ENCODE measurements around the gene RPL32.

RPL32 gene

DNA sequence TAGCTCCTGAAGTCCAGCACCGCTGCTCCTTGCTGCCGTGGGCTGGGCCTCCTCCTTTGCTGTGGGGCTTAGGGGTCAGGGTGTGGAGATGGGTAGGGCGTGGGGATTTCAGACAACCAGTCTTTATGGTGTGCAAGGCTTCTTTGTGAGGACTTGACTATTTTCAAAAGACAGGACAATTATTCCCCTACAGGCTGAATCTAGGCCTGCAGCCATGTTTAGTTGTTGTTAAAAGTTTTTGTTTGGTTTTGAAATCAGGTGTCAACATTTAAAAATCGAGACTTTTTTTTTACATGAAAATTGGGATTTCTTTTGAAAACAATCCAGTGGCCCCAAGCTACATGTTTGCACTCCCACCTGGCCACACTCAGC lies 10.6 kb downstream of the RPL32 start:
- no peak for DNase-seq

GRCh38 chr3:12829886-12830784 lies 11.2 kb downstream of the RPL32 start:
- DNase-seq, result no peak

DNA sequence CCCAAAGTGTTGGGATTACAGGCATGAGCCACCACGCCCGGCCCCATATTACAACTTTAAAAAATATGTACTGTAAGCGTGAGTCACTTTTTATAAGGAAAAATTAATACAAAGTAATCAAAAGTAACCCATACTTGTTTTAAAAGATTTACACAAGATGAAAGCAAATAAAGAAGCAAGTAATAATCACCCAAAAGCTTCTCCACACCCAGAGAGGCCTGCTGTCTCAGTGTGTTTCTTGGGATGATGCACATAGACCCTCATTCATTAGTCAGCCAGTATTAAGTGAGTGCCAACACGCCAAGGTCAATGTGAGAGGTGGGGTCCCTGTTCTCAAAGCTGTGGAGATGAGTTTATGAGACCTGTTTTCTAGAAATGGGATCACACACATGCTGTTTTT lies 12.0 kb downstream of the RPL32 start:
- DNase-seq, result no peak

GRCh38 chr3:12828751-12829150 lies 12.6 kb downstream of the RPL32 start:
- DNase-seq, result no peak

- no peak for DNase-seq
Observed at GRCh38 chr3:12825156-12825555, 16.2 kb downstream of the RPL32 start.

DNA sequence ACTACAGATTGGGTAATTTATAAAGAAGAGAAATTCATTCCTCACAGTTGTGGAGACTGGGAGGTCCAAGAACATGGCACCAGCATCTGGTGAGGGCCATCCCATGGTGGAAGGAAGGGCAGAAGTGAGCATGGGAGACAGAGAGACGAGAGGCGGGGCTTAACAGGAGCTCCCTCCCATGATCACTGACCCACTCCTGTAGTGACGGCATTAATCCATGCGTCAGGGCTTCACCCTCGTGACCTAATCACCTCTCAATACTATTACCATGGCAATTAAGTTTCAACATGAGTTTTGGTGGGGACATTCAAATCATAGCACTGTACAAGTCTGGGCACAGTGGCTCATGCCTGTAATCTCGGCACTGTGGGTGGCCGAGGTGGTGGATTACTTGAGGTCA lies 17.1 kb downstream of the RPL32 start:
- no peak for DNase-seq

- no peak for DNase-seq
Observed at GRCh38 chr3:12822725-12823373, 18.5 kb downstream of the RPL32 start.

DNA sequence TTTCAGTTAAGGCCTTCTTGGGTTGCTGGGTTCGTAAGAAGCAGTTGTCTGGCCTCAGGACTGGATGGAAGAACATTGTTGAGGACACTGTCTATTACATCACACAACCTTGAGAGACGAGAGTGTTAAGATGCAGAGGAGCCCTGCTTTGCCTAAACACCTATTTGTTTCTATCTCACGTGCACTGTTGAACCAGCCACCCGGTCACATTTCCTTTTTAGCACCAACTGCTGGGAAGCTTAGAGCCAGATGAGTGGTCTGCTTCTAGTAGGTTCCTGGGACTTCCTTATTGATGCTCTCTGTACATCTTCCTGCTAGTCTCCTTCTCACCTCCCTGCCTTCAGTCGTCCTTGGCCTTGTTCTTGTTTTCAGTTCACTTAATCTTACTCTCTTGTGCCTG lies 22.6 kb downstream of the RPL32 start:
- no peak for DNase-seq

DNA sequence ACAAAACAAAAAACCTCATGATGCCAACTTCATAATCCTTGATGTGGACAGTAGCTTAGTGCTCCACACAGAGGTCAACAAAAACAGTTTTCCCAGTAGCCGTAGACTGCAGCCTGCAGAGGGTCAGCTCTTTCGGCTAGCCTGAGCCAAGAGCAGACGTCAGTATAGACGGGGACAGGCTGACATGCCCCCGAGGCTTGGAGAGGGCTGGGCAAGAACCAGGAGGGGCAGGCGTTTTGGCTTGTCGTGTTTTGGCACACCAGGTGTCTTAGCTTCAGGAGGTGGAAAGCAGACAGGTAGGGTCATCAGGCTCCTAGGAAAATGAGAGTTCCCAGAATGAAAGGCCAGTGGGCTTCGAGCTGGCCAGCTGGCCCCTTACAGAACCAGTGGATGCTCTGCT lies 23.1 kb downstream of the RPL32 start:
- no peak for DNase-seq

- DNase-seq, result no peak
Observed at GRCh38 chr3:12817343-12817710, 24.0 kb downstream of the RPL32 start.

DNA sequence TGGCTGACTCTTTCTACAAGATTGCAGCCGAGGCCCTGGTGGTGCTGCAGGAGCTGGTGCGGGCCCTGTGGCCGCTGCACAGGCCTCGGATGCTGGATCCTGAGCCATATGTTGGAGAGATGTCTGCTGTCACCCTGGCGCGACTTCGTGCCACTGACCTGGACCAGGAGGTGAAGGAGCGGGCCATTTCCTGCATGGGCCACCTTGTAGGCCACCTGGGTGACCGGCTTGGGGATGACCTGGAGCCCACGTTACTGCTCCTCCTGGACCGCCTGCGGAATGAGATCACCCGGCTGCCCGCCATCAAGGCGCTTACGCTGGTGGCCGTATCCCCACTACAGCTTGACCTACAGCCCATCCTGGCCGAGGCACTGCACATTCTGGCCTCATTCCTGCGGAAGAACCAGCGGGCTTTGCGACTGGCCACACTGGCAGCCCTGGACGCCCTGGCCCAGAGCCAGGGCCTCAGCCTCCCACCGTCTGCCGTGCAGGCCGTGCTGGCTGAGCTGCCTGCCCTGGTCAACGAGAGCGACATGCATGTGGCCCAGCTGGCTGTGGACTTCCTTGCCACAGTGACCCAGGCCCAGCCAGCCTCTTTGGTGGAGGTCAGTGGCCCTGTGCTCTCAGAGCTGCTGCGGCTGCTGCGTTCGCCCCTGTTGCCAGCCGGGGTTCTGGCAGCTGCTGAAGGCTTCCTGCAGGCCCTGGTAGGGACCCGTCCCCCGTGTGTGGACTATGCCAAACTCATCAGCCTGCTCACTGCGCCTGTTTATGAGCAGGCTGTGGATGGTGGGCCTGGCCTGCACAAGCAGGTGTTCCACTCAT lies 24.6 kb downstream of the RPL32 start:
- DNase-seq, result no peak

DNA sequence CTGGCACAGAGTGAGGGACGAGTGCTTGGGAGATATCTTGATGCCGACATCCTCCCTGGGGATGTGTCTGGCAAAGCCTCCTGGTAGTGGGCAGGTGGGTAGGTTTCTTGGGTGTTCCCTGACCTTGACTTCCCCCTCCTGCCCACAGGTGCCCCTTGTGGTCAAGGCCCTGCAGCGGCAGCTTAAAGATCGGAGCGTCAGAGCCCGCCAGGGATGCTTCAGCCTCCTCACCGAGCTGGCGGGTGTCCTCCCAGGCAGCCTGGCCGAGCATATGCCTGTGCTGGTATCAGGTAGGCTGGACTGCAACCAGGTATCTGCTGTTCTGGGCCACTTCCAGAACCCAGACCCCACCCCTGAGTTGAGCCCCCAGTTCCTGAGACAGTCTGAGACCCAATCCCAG lies 25.6 kb downstream of the RPL32 start:
- no peak for DNase-seq

DNA sequence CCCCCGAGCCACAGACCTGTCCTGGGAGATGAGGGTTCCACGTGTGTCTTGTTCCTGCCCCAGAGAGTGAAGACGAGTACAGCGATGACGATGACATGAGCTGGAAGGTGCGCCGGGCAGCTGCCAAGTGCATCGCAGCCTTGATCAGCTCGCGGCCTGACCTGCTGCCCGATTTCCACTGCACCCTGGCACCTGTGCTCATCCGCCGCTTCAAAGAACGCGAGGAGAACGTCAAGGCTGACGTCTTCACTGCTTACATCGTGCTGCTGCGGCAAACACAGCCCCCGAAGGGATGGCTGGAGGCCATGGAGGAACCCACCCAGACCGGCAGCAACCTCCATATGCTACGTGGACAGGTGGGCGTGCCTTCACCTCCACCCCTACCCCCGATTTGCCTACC lies 26.3 kb downstream of the RPL32 start:
- no peak for DNase-seq

GRCh38 chr3:12813967-12814366 lies 27.4 kb downstream of the RPL32 start:
- DNase-seq, result no peak

DNA sequence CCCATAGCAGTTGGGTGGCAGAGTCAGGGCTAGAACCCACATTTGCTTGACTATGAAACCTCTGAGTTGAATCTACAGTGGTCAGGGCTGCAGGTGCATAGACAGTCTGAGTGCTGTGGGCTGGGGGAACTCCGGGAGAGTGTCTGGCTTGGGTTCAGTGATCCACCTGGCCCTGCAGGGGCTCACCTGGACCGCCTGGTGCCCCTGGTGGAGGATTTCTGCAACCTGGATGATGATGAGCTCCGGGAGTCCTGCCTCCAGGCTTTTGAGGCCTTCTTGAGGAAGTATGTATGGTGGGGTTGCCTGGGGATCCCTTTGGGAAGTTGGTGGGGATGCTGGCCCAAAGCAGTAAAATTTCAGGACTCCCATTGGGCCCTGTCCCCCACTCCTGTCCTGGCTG lies 28.6 kb downstream of the RPL32 start:
- no peak for DNase-seq

GRCh38 chr3:12810961-12811360 lies 30.4 kb downstream of the RPL32 start:
- DNase-seq, result no peak

GRCh38 chr3:12810013-12810780 lies 31.2 kb downstream of the RPL32 start:
- DNase-seq, result peak; percentile 80

DNA sequence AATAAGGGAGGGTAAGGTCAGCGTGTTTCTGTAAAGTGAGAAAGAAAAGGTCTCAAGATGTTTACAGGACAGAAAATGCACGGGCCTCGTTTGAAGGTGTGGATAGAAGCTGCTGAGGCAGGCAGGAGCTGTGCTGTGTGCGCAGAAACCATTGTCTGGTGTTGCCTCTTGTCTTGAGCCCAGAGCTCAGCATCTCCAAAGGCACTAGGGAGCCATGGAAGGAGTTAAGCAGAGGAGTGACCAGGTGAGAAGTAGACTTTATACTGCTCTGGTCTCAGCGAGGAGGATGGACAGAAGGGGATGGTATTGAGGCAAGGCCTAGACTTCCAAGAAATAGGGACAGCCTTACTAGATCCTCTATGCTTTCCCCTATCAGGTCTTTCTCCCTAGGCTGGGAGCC lies 31.9 kb downstream of the RPL32 start:
- DNase-seq, result no peak

DNA sequence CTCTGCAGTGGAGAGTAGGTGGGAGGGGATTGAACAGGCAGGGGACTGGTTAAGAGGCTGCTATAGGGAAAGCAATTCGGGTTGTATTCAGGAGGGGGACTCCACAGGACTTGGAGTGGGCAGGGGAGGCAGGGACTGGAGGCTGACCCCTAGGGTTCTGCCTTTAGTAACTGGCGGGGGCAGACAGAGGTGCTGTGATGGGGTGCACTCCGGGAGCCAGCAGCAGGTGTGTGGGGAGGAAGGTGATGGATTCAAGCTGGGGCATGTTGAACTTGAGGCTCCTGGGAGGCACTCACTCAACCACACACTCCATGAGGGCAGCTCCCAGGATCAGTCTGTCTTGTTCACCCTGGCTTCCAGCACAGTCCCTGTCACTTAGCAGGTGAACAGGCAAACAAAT lies 32.4 kb downstream of the RPL32 start:
- DNase-seq, result no peak

GRCh38 chr3:12808587-12808986 lies 32.8 kb downstream of the RPL32 start:
- no peak for DNase-seq

- DNase-seq, result no peak
Observed at GRCh38 chr3:12807601-12808359, 33.6 kb downstream of the RPL32 start.

DNA sequence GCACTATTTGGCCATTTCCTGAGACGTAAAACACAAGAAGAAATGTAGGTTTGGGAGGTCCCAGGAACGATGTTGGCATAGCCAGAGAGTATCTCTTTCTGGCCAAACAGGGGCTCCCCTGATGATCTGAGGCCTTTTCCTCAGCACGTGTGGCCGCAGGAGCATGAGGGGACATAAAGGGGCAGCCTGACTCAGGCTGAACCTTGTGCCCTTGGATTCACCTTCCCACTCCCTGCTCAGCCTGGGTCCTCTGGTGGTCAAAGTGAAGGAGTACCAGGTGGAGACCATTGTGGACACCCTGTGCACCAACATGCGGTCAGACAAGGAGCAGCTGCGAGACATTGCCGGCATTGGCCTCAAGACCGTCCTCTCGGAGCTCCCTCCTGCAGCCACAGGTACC lies 34.3 kb downstream of the RPL32 start:
- DNase-seq, result no peak
